H1 (cell line): ENCODE results near the gene LRRN1.
A peak's percentile ranks its signal among the peaks of the same experiment; 100 is the strongest.

Source experiments
- CEBPB ChIP-seq: IDR thresholded peaks from 2 replicates; pipeline ENCODE4 v1.6.1; 2012; ENCODE audit warnings: low read depth, low read length
- CREB1 ChIP-seq: IDR thresholded peaks from 2 replicates; pipeline ENCODE4 v1.6.1; 2012; ENCODE audit warnings: inconsistent platforms
- CTCF ChIP-seq, 3 experiments: IDR thresholded peaks; 1 replicate in 2 of 3; 2 replicates in 1 of 3; pipeline versions ENCODE4 v1.5.1 to v1.6.1; 2011; ENCODE audit warnings: low read length in 3 of 3, mild to moderate bottlenecking in 3 of 3, inconsistent platforms in 2 of 3, low read depth in 1 of 3, moderate library complexity in 1 of 3; ENCODE audit not compliant: insufficient read depth in 1 of 3; ENCODE audit errors: control extremely low read depth in 1 of 3
- EGR1 ChIP-seq: IDR thresholded peaks from 2 replicates; pipeline ENCODE4 v1.6.1; 2011; ENCODE audit warnings: low read depth, low read length, borderline replicate concordance
- EZH2 ChIP-seq: fragments of 200-600 bp; sonication (generic); IDR thresholded peaks from 2 replicates; pipeline ENCODE4 v1.7.1; 2012; ENCODE audit warnings: low read depth, mild to moderate bottlenecking, moderate library complexity, low read length, inconsistent platforms; ENCODE audit not compliant: severe bottlenecking
- HDAC2 ChIP-seq, 2 experiments: fragments of 300-600 bp in 1 of 2; sonication (generic) in 1 of 2; IDR thresholded peaks; 2 replicates each; pipeline ENCODE4 v1.6.1; 2011 to 2012; ENCODE audit warnings: low read depth in 2 of 2, low read length in 2 of 2, mild to moderate bottlenecking in 2 of 2, moderate library complexity in 2 of 2, borderline replicate concordance in 1 of 2, inconsistent platforms in 1 of 2
- KDM1A ChIP-seq: fragments of 200-600, 300-600 bp; sonication (generic); IDR thresholded peaks from 2 replicates; pipeline ENCODE4 v1.7.1; 2016; ENCODE audit warnings: mild to moderate bottlenecking, low read length, borderline replicate concordance
- POLR2A ChIP-seq, 2 experiments: IDR thresholded peaks; 1 replicate in 1 of 2; 2 replicates in 1 of 2; pipeline ENCODE4 v1.6.1; 2011; ENCODE audit warnings: low read depth in 2 of 2, low read length in 2 of 2, mild to moderate bottlenecking in 2 of 2; ENCODE audit errors: control extremely low read depth in 1 of 2
- POLR2AphosphoS5 ChIP-seq: IDR thresholded peaks from 2 replicates; pipeline ENCODE4 v1.6.1; 2011; ENCODE audit warnings: low read depth, low read length
- RXRA ChIP-seq: IDR thresholded peaks from 2 replicates; pipeline ENCODE4 v1.6.1; 2011; ENCODE audit warnings: low read depth, mild to moderate bottlenecking, low read length, moderate library complexity; ENCODE audit not compliant: insufficient read depth
- SUZ12 ChIP-seq: fragments of 200-600 bp; sonication (generic); IDR thresholded peaks from 2 replicates; pipeline ENCODE4 v1.6.1; 2012; ENCODE audit warnings: mild to moderate bottlenecking, inconsistent platforms, low read length, moderate library complexity, mixed read lengths
- TAF1 ChIP-seq: IDR thresholded peaks from 2 replicates; pipeline ENCODE4 v1.6.1; 2011; ENCODE audit warnings: mild to moderate bottlenecking, low read depth, low read length
- TBP ChIP-seq: IDR thresholded peaks from 2 replicates; pipeline ENCODE4 v1.6.1; 2011; ENCODE audit warnings: low read depth, low read length, improper control_type of control experiment
- YY1 ChIP-seq: IDR thresholded peaks from 2 replicates; pipeline ENCODE4 v1.6.1; 2011; ENCODE audit warnings: low read depth, mild to moderate bottlenecking, low read length

DNA sequence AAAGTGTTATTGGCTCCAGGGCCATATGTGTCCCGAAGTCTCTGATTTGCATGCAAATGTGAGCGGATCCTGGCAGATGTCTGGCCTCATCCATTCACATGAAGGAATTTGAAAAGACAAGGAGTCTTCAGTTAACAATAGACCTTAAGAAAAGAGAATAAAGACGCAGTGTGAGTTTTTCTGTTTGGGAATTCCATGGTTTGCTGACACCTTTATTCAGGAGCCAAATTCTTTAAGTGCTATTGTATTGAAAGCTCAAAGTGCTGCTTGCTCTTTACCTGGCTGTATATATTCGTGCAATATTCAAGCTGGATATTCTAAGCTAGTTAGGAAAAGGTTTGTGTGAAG is 2.2 kb downstream of the LRRN1 start:
- TF ChIP-seq POLR2AphosphoS5: 0 out of 2 replicates have a peak, but pooled peaks have one; percentile 8
- no peak for TF ChIP-seq CREB1
- TF ChIP-seq YY1: peak; percentile 23; the same call in 1 of the 2 replicates
- no peak for TF ChIP-seq CTCF (IDR thresholded peaks at IDR 0.05; ENCODE audit: control extremely low read depth in 1 of 3, insufficient read depth in 1 of 3, low read depth in 1 of 3, low read length in 3 of 3)
- TF ChIP-seq EGR1: no peak
- no peak for TF ChIP-seq HDAC2 (IDR thresholded peaks at IDR 0.05; ENCODE audit: borderline replicate concordance in 1 of 2, low read depth in 2 of 2, low read length in 2 of 2)
- no peak for TF ChIP-seq SUZ12
- TF ChIP-seq EZH2: no peak
- peak; percentile 60 for TF ChIP-seq TBP
- TF ChIP-seq RXRA: no peak
- TF ChIP-seq KDM1A: no peak
- peak; percentile 60 to 77 for TF ChIP-seq POLR2A (IDR thresholded peaks at IDR 0.05; ENCODE audit: control extremely low read depth in 1 of 2, low read depth in 2 of 2, low read length in 2 of 2)
- TF ChIP-seq TAF1: peak; percentile 57; the same call in 1 of the 2 replicates
- TF ChIP-seq CEBPB: no peak
